K562 (cell line): ENCODE results near the gene IL20RB. TPM values are rescaled to one million over a fixed set of nuclear protein-coding genes. Genes with fewer than 3 reads are reported as not detected.

ENCODE experiments used
- ATAC-seq: fragments of 200-7000 bp; cut with Tn5 transposase; 3 replicates; pipeline ENCODE4 v1.9.1; 2020; ENCODE audit warnings: moderate library complexity
- BruUV-seq: library from RNA; stranded (reverse); fragments of 400-500 nt; replicated peaks from 2 replicates; lab custom pipeline; 2021; lab: Mats Ljungman, UMichigan
- CTCF ChIA-PET: fragments of 300-600 bp; formaldehyde crosslinking; extraction: SDS; loops from one replicate; lab custom pipeline; 2021; ENCODE audit warnings: low intra/inter-chr PET ratio; lab: Yijun Ruan, JAX
- POLR2A ChIA-PET: fragments of 300-600, 350-650 bp; sonication (Branson Sonifier 250); formaldehyde crosslinking; extraction: SDS; loops from one replicate; lab custom pipeline; 2021; ENCODE audit warnings: antibody characterized with exemption, inconsistent platforms; lab: Yijun Ruan, JAX
- DNase-seq, 4 experiments: peaks; one replicate each; pipeline versions ENCODE4 v3.0.0 to v3.0.0-alpha.2; 2011 to 2018; ENCODE audit warnings: low spot score in 3 of 4, mixed read lengths in 3 of 4; ENCODE audit errors: extremely low read depth in 1 of 4
- FAIRE-seq: peaks from 2 replicates; lab custom pipeline; 2011; peaks lifted over from hg19 to GRCh38; lab: Jason Lieb, UNC
- H2AFZ ChIP-seq: 2 replicates; pipeline ENCODE4 v1.6.0; 2011; ENCODE audit warnings: low read depth, low read length, control low read depth, inconsistent platforms
- H3K27ac ChIP-seq: fragments of 200-600 bp; 3 replicates; pipeline ENCODE4 v1.8.0; 2011; ENCODE audit warnings: low read depth, mild to moderate bottlenecking, control low read depth, inconsistent platforms, low read length, moderate library complexity, mixed read lengths; ENCODE audit errors: extremely low read depth
- H3K27me3 ChIP-seq, 2 experiments: fragments of 300-600 bp in 1 of 2; 2 replicates in 1 of 2; 3 replicates in 1 of 2; pipeline versions ENCODE4 v1.6.0 to v1.8.0; 2011; ENCODE audit warnings: inconsistent platforms in 2 of 2, low read length in 2 of 2, mild to moderate bottlenecking in 1 of 2, mixed read lengths in 1 of 2, moderate library complexity in 1 of 2; ENCODE audit not compliant: control insufficient read depth in 2 of 2, insufficient read depth in 2 of 2
- H3K36me3 ChIP-seq: fragments of 300-600 bp; 3 replicates; pipeline ENCODE4 v1.8.0; 2011; ENCODE audit warnings: mild to moderate bottlenecking, low read length, inconsistent platforms; ENCODE audit not compliant: control insufficient read depth, insufficient read depth
- H3K4me1 ChIP-seq, 2 experiments: fragments of 200-600 bp in 1 of 2; replicated peaks in 1 of 2; 2 replicates in 1 of 2; 3 replicates in 1 of 2; pipeline versions ENCODE4 v1.5.1 to v1.8.0; 2011; ENCODE audit warnings: inconsistent platforms in 2 of 2, low read length in 2 of 2, mild to moderate bottlenecking in 1 of 2, mixed read lengths in 1 of 2, moderate library complexity in 1 of 2; ENCODE audit not compliant: control insufficient read depth in 2 of 2, insufficient read depth in 2 of 2
- H3K4me2 ChIP-seq: 2 replicates; pipeline ENCODE4 v1.6.1; 2011; ENCODE audit warnings: low read length, control low read depth, inconsistent platforms, mixed read lengths; ENCODE audit not compliant: insufficient read depth
- H3K4me3 ChIP-seq: fragments of 200-600 bp; sonication (generic), shearing (Covaris generic); 2 replicates; pipeline ENCODE4 v1.5.1; 2016; ENCODE audit warnings: control low read depth, inconsistent platforms
- H3K79me2 ChIP-seq: fragments of 200-600 bp; 3 replicates; pipeline ENCODE4 v1.8.0; 2011; ENCODE audit warnings: low read length, inconsistent platforms; ENCODE audit not compliant: control insufficient read depth, insufficient read depth
- H3K9ac ChIP-seq, 2 experiments: 2 replicates each; pipeline versions ENCODE4 v1.6.0 to v1.6.1; 2011; ENCODE audit warnings: low read depth in 2 of 2, low read length in 2 of 2, control low read depth in 1 of 2, inconsistent platforms in 1 of 2, mild to moderate bottlenecking in 1 of 2, mixed read lengths in 1 of 2; ENCODE audit not compliant: insufficient read depth in 1 of 2
- H3K9me1 ChIP-seq: one replicate; pipeline ENCODE4 v1.6.0; 2011; ENCODE audit warnings: inconsistent platforms, mild to moderate bottlenecking, low read length, moderate library complexity; ENCODE audit not compliant: control insufficient read depth, insufficient read depth
- H3K9me3 ChIP-seq: replicated peaks from 2 replicates; pipeline ENCODE4 v1.5.1; 2011; ENCODE audit warnings: low read depth, low read length, inconsistent platforms; ENCODE audit not compliant: control insufficient read depth, insufficient read depth
- H4K20me1 ChIP-seq: replicated peaks from 2 replicates; pipeline ENCODE4 v1.6.1; 2011; ENCODE audit warnings: low read length, inconsistent platforms, mixed read lengths; ENCODE audit not compliant: control insufficient read depth, insufficient read depth
- BHLHE40 ChIP-seq: IDR thresholded peaks from 2 replicates; pipeline ENCODE4 v1.6.1; 2011; ENCODE audit warnings: low read length, improper control_type of control experiment
- ETS2 ChIP-seq: IDR thresholded peaks from 2 replicates; pipeline ENCODE4 v1.6.1; 2016; ENCODE audit warnings: borderline replicate concordance, missing genetic modification characterization, mild to moderate bottlenecking, moderate library complexity, missing compliant biosample characterization; ENCODE audit not compliant: poor library complexity, severe bottlenecking
- HMGN3 ChIP-seq: IDR thresholded peaks from 2 replicates; pipeline ENCODE4 v1.6.1; 2011; ENCODE audit warnings: borderline replicate concordance, low read depth, mild to moderate bottlenecking, mixed read lengths, low read length; ENCODE audit not compliant: insufficient read length; ENCODE audit errors: extremely low read depth
- PHF21A ChIP-seq: fragments of 450-650 bp; IDR thresholded peaks from 2 replicates; pipeline ENCODE4 v1.6.1; 2017; ENCODE audit warnings: low read depth, borderline replicate concordance
- RHOXF2B ChIP-seq: fragments of 250-450 bp; sonication (Bioruptor Pico); conservative IDR thresholded peaks from 2 replicates; pipeline ENCODE4 v1.5.1; 2021
- SLC30A9 ChIP-seq: fragments of 250-450 bp; sonication (Bioruptor Pico); IDR thresholded peaks from 2 replicates; pipeline ENCODE4 v1.8.0; 2022; ENCODE audit warnings: mild to moderate bottlenecking, moderate library complexity
- ZC3H4 ChIP-seq: sonication (generic); formaldehyde crosslinking; IDR thresholded peaks from 2 replicates; pipeline ENCODE4 v1.9.0; 2021; ENCODE audit warnings: missing genetic modification reagents, borderline replicate concordance
- ZNF445 ChIP-seq: fragments of 250-450 bp; sonication (Bioruptor Pico); IDR thresholded peaks from 2 replicates; pipeline ENCODE4 v1.4.0; 2020; ENCODE audit warnings: low read depth, mild to moderate bottlenecking, moderate library complexity
- WGBS: fragments of 100-300 bp; shearing (Covaris generic); methylation state at CpG from one replicate; pipeline ENCODE4 v1.1.6; 2016; ENCODE audit warnings: low coverage, mixed read lengths; ENCODE audit not compliant: insufficient coverage; ENCODE audit errors: missing lambda C conversion rate; 5-methylcytosine and 5-hydroxymethylcytosine counted together
- in situ Hi-C: fragments of 300-500 bp; cut with MboI; formaldehyde crosslinking; loops from 4 replicates; pipeline ENCODE4 v1.15.0; 2018; ENCODE audit warnings: inconsistent platforms, mixed read lengths
- intact Hi-C: fragments of 100-400 bp; cut with micrococcal nuclease; formaldehyde crosslinking; loops from 2 replicates; pipeline ENCODE4 v1.14.2; 2022
- polyA plus RNA-seq, 8 experiments: library from polyadenylated mRNA; depleted of rRNA in 4 of 8; stranded (reverse) in 5 of 8; unstranded in 3 of 8; fragments of >200 nt; fragmentation: Nextera tagmentation in 2 of 8; fragmentation: Illumina TruSeq in 1 of 8; extraction: Ambion mirVana in 2 of 8; extraction: Trizol in 1 of 8; gene quantifications; 2 replicates each; pipeline versions ENCODE4 v1.2.1 to v1.2.3, GENCODE V29; 2011 to 2014; ENCODE audit warnings: inconsistent platforms in 1 of 8, missing spikeins in 1 of 8
- total RNA-seq, 7 experiments: library from RNA; depleted of rRNA in 6 of 7; stranded (reverse); fragments of >200 nt in 6 of 7; fragmentation: Illumina TruSeq in 2 of 7; extraction: Trizol in 2 of 7; gene quantifications; 2 replicates each; pipeline versions ENCODE4 v1.2.1 to v1.2.3, GENCODE V29; 2011 to 2021; ENCODE audit warnings: low replicate concordance in 1 of 7
- TF ChIP-seq, protein P1 (sequence below): fragments of 250-450 bp; sonication (Bioruptor Pico); IDR thresholded peaks from 2 replicates; pipeline ENCODE4 v1.8.0; 2021; ENCODE audit warnings: moderate library complexity, mild to moderate bottlenecking, inconsistent platforms
- TF ChIP-seq, protein P2 (sequence below): fragments of 450-650 bp; IDR thresholded peaks from one replicate; pipeline ENCODE4 v1.6.1; 2018; ENCODE audit warnings: mild to moderate bottlenecking, moderate library complexity; ENCODE audit not compliant: partially characterized antibody
- TF ChIP-seq, protein P3 (sequence below): conservative IDR thresholded peaks from 2 replicates; pipeline ENCODE4 v1.6.1; 2011; ENCODE audit warnings: low read depth, mild to moderate bottlenecking, low read length; ENCODE audit not compliant: control insufficient read depth
- TF ChIP-seq, protein P4 (sequence below): fragments of 250-450 bp; sonication (Bioruptor Pico); IDR thresholded peaks from 2 replicates; pipeline ENCODE4 v1.4.0; 2020; ENCODE audit warnings: borderline replicate concordance
- TF ChIP-seq, protein P5 (sequence below): fragments of 450-650 bp; formaldehyde crosslinking; IDR thresholded peaks from 2 replicates; pipeline ENCODE4 v1.4.0; 2022; ENCODE audit warnings: missing genetic modification characterization

IL20RB gene
- total and polyA plus RNA-seq, 9 of the 15 experiments (the other 6 are each of a cell fraction or from before 2014, with no cell fraction given) = 0.77 to 9.9 (median 6.1) TPM

DNA sequence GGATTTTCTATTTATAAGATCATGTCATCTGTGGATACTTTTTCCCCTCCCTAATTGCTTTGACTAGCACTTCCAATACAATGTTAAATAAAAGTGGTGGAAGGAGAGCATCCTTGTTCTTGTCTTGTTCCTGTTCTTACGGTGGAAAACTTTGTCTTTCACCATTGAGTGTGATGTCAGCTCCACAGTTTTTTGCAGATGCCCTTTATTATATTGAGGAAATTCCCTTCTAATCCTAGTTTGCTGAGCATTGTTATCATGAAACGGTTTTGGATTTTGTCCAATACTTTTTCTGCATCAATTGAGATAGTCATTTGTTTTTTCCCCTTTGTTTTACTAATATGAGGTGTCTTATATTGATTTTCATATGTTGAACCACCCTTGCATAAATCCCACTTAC, 19.9 kb upstream of the IL20RB start:
- in situ Hi-C loops = no loop called here
- TF ChIP-seq SLC30A9 (CRISPR knock-in tag) = no peak
- TF ChIP-seq ZC3H4 (CRISPR knock-in tag) = no peak
- no peak for TF ChIP-seq PHF21A
- TF ChIP-seq RHOXF2B = no peak
- TF ChIP-seq ZNF445 (CRISPR knock-in tag) = no peak
- TF ChIP-seq HMGN3 = no peak
- TF ChIP-seq, protein P1, sequence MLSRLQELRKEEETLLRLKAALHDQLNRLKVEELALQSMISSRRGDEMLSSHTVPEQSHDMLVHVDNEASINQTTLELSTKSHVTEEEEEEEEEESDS (CRISPR knock-in tag) = no peak
- TF ChIP-seq, protein P2, sequence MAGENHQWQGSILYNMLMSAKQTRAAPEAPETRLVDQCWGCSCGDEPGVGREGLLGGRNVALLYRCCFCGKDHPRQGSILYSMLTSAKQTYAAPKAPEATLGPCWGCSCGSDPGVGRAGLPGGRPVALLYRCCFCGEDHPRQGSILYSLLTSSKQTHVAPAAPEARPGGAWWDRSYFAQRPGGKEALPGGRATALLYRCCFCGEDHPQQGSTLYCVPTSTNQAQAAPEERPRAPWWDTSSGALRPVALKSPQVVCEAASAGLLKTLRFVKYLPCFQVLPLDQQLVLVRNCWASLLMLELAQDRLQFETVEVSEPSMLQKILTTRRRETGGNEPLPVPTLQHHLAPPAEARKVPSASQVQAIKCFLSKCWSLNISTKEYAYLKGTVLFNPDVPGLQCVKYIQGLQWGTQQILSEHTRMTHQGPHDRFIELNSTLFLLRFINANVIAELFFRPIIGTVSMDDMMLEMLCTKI = no peak
- no peak for TF ChIP-seq BHLHE40
- TF ChIP-seq, protein P3, sequence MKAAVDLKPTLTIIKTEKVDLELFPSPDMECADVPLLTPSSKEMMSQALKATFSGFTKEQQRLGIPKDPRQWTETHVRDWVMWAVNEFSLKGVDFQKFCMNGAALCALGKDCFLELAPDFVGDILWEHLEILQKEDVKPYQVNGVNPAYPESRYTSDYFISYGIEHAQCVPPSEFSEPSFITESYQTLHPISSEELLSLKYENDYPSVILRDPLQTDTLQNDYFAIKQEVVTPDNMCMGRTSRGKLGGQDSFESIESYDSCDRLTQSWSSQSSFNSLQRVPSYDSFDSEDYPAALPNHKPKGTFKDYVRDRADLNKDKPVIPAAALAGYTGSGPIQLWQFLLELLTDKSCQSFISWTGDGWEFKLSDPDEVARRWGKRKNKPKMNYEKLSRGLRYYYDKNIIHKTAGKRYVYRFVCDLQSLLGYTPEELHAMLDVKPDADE = no peak
- TF ChIP-seq ETS2 (tag) = no peak
- TF ChIP-seq, protein P4, sequence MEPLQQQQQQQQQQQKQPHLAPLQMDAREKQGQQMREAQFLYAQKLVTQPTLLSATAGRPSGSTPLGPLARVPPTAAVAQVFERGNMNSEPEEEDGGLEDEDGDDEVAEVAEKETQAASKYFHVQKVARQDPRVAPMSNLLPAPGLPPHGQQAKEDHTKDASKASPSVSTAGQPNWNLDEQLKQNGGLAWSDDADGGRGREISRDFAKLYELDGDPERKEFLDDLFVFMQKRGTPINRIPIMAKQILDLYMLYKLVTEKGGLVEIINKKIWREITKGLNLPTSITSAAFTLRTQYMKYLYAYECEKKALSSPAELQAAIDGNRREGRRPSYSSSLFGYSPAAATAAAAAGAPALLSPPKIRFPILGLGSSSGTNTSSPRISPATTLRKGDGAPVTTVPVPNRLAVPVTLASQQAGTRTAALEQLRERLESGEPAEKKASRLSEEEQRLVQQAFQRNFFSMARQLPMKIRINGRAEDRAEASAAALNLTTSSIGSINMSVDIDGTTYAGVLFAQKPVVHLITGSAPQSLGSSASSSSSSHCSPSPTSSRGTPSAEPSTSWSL (CRISPR knock-in tag) = no peak
- TF ChIP-seq, protein P5, sequence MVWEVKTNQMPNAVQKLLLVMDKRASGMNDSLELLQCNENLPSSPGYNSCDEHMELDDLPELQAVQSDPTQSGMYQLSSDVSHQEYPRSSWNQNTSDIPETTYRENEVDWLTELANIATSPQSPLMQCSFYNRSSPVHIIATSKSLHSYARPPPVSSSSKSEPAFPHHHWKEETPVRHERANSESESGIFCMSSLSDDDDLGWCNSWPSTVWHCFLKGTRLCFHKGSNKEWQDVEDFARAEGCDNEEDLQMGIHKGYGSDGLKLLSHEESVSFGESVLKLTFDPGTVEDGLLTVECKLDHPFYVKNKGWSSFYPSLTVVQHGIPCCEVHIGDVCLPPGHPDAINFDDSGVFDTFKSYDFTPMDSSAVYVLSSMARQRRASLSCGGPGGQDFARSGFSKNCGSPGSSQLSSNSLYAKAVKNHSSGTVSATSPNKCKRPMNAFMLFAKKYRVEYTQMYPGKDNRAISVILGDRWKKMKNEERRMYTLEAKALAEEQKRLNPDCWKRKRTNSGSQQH (CRISPR knock-in tag) = no peak
- H4K20me1 ChIP-seq = no peaks in the 10 kb centered on the region
- no peak for DNase-seq
- POLR2A ChIA-PET = interaction anchor here (1.9 kb wide), 1 partner anchor 13 kb away, joined by 4 read pairs; no protein-coding TSS in a partner anchor
- no peak overlapping the region for H2AFZ ChIP-seq
- no peak overlapping the region for H3K4me2 ChIP-seq
- H3K4me3 ChIP-seq = no peak overlapping the region
- ATAC-seq = no peak
- no peaks in the 10 kb centered on the region; the same call in 2 of the 3 replicates for H3K36me3 ChIP-seq
- intact Hi-C loops = no loop called here
- no peaks in the 10 kb centered on the region for H3K9me3 ChIP-seq
- BruUV-seq = no TSS peak
- no peaks in the 10 kb centered on the region for H3K27me3 ChIP-seq
- no peak overlapping the region for H3K9ac ChIP-seq
- peaks cover 41% of the 10 kb centered on the region for H3K79me2 ChIP-seq
- no peak overlapping the region for H3K27ac ChIP-seq
- peaks cover 0 to 2% of the 10 kb centered on the region in 2 experiments; a peak in 1 of 5 replicates for H3K4me1 ChIP-seq
- no peak for FAIRE-seq
- 20% methylated on average over 2 of the region's 2 CpGs for WGBS
- no peaks in the 10 kb centered on the region for H3K9me1 ChIP-seq
- CTCF ChIA-PET = no interaction called here
